ENCODE data around the gene DLGAP5.

Gene DLGAP5

GRCh38 chr14:55115861-55116245 lies 75.5 kb downstream of the DLGAP5 start:
- TF ChIP-seq, protein P1, sequence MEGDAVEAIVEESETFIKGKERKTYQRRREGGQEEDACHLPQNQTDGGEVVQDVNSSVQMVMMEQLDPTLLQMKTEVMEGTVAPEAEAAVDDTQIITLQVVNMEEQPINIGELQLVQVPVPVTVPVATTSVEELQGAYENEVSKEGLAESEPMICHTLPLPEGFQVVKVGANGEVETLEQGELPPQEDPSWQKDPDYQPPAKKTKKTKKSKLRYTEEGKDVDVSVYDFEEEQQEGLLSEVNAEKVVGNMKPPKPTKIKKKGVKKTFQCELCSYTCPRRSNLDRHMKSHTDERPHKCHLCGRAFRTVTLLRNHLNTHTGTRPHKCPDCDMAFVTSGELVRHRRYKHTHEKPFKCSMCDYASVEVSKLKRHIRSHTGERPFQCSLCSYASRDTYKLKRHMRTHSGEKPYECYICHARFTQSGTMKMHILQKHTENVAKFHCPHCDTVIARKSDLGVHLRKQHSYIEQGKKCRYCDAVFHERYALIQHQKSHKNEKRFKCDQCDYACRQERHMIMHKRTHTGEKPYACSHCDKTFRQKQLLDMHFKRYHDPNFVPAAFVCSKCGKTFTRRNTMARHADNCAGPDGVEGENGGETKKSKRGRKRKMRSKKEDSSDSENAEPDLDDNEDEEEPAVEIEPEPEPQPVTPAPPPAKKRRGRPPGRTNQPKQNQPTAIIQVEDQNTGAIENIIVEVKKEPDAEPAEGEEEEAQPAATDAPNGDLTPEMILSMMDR (conservative IDR thresholded peaks at IDR 0.05; ENCODE audit: low read depth, low read length): no peak
- no peak overlapping the region for H3K4me3 ChIP-seq (ENCODE audit: low read depth, low read length)
- no peak for DNase-seq (ENCODE audit: low read depth)

- no peak for DNase-seq (ENCODE audit: low read depth)
- TF ChIP-seq, protein P1 (conservative IDR thresholded peaks at IDR 0.05; ENCODE audit: low read depth, low read length): no peak
- no peak overlapping the region for H3K4me3 ChIP-seq (ENCODE audit: low read depth, low read length)
Observed at GRCh38 chr14:55115460-55115859, 75.9 kb downstream of the DLGAP5 start.

GRCh38 chr14:55114720-55115119 lies 76.7 kb downstream of the DLGAP5 start:
- no peak overlapping the region for H3K4me3 ChIP-seq (ENCODE audit: low read depth, low read length)
- TF ChIP-seq, protein P1 (conservative IDR thresholded peaks at IDR 0.05; ENCODE audit: low read depth, low read length): no peak
- DNase-seq (ENCODE audit: low read depth): no peak

- TF ChIP-seq, protein P1 (conservative IDR thresholded peaks at IDR 0.05; ENCODE audit: low read depth, low read length): peak; percentile 7
- DNase-seq (ENCODE audit: low read depth): no peak
- no peak overlapping the region for H3K4me3 ChIP-seq (ENCODE audit: low read depth, low read length)
Observed at GRCh38 chr14:55111122-55111708, 80.2 kb downstream of the DLGAP5 start.

DNA sequence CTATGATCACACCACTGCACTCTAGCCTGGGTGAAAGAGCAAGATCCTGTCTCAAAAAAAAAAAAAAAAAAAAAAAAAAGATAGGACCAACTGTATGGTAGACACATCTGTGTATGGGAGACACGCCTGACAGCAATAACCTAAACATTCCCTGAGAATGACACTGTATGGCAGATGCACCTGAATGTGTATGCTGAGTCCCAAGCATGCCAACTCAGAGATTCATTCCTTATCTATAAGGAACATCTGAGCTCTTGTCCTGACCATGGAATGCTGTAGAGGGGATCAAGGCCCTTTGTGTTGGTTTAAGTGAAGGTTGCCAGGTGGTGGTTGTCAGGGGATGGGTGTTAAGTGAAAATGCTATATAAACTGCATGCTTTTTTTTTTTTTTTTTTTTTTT lies 81.5 kb downstream of the DLGAP5 start:
- TF ChIP-seq, protein P1 (conservative IDR thresholded peaks at IDR 0.05; ENCODE audit: low read depth, low read length): no peak
- H3K4me3 ChIP-seq (ENCODE audit: low read depth, low read length): no peak overlapping the region
- no peak for DNase-seq (ENCODE audit: low read depth)

DNA sequence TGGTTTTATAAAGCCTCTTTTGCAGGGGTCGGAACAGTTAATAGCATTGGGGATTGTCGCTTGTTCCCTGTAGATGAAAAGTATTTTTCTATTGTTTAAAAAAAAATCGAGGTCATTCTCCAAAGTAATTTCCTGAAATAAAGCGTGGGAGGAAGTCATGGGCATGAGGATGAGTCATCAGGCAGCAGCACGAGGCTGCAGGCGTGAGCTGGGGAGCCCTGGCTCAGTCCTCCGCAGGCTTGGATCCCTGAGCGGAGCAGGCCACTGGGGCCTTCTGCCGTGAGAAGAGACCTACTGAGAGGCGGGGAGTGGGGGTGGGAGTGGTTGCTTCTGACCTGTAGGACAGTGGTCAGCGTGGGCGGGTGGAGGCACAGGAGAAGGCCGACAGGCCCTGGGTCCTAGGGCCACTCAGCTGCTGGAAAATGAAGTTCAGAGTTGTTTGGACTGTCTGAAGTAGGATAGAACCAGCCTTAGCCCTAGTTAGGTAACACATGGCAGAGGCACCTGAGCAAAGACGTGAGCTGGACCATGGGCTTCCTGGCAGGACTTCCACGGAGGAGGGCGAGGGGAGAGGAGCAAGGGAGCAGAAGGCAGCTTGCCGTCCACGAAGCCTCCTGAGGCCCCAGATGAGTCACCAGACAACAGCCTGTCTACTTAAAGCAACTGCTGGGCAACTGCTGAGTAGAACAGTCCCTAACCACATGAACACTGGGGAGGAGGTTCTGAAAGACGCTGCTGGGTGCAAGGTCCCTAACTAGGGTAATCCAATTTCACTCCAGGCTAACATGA lies 83.4 kb downstream of the DLGAP5 start:
- no peak overlapping the region for H3K4me3 ChIP-seq (ENCODE audit: low read depth, low read length)
- peak; percentile 99 for DNase-seq (ENCODE audit: low read depth)
- TF ChIP-seq, protein P1 (conservative IDR thresholded peaks at IDR 0.05; ENCODE audit: low read depth, low read length): no peak

DNA sequence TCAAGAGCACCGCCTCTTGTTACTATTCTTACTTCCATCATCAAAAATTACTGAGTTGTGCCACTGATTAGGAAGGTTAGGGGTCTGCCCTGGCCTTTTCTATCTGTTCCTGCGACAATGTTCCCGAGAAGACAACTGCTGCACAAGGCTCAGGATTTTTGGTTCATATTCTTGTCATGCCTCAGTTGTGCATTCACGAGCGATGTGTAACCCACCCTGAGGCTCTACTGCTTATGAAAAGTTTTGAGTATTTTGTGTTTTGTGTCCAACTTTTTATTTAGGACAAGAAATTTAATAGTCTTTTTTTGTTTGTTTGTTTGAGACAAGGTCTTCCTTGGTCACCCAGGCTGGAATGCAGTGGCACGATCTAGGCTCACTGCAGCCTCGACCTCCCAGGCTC lies 85.4 kb downstream of the DLGAP5 start:
- no peak overlapping the region for H3K4me3 ChIP-seq (ENCODE audit: low read depth, low read length)
- DNase-seq (ENCODE audit: low read depth): no peak
- TF ChIP-seq, protein P1 (conservative IDR thresholded peaks at IDR 0.05; ENCODE audit: low read depth, low read length): no peak

Measured in choroid plexus epithelial cell (primary cell).